Activated CD4-positive, alpha-beta T cell treated with anti-CD3 and anti-CD28 coated beads for 36 hours (primary cell): Measurements from ENCODE around the gene SPOCK1. TPM values are rescaled to one million over a fixed set of nuclear protein-coding genes. Genes with fewer than 3 reads are reported as not detected.

Source experiments
- ATAC-seq: fragments of 200-7000 bp; cut with Tn5 transposase; one replicate; pipeline ENCODE4 v1.10.0; 2021; ENCODE audit warnings: mild to moderate bottlenecking, moderate library complexity
- CTCF ChIA-PET: fragments of 350-600 bp; sonication (Branson Sonifier 250); formaldehyde crosslinking; loops from one replicate; lab custom pipeline; 2021; ENCODE audit warnings: antibody characterized with exemption; lab: Charles Lee
- POLR2A ChIA-PET: fragments of 350-600 bp; sonication (Branson Sonifier 250); formaldehyde crosslinking; loops from one replicate; lab custom pipeline; 2021; ENCODE audit warnings: antibody characterized with exemption, inconsistent platforms; lab: Charles Lee
- DNase-seq: peaks from one replicate; pipeline ENCODE4 v3.0.0-alpha.2; 2020
- H3K27ac Mint-ChIP-seq: one replicate; pipeline ENCODE4 v1.8.0; 2021; ENCODE audit warnings: mixed read lengths
- H3K27me3 Mint-ChIP-seq: one replicate; pipeline ENCODE4 v1.8.0; 2021; ENCODE audit warnings: mixed read lengths
- H3K36me3 Mint-ChIP-seq: one replicate; pipeline ENCODE4 v1.8.0; 2021; ENCODE audit warnings: low read depth, mixed read lengths
- H3K4me1 Mint-ChIP-seq: one replicate; pipeline ENCODE4 v1.8.0; 2021; ENCODE audit warnings: mixed read lengths
- H3K4me3 Mint-ChIP-seq: one replicate; pipeline ENCODE4 v1.8.0; 2021; ENCODE audit warnings: mild to moderate bottlenecking, moderate library complexity, mixed read lengths
- H3K9me3 Mint-ChIP-seq: one replicate; pipeline ENCODE4 v1.8.0; 2021; ENCODE audit warnings: low read depth, mixed read lengths
- intact Hi-C, 2 experiments: fragments of 100-400 bp; cut with DNase I in 1 of 2; cut with micrococcal nuclease in 1 of 2; formaldehyde crosslinking; loops; one replicate each; pipeline versions ENCODE4 v1.14.2 to v1.15.1; 2022 to 2024; cut with DNase I, micrococcal nuclease
- total RNA-seq, 2 experiments: library from RNA; stranded (reverse); gene quantifications; one replicate each; pipeline ENCODE4 v1.2.3, GENCODE V29; 2021

The SPOCK1 gene
- total RNA-seq, 2 experiments from 2014 or later = not detected

GRCh38 chr5:137148159-137148558, 351.0 kb downstream of the SPOCK1 start:
- H3K36me3 Mint-ChIP-seq = no peaks in the 10 kb centered on the region
- DNase-seq = no peak
- ChIA-PET CTCF (no interaction called here), POLR2A (no interaction called here)
- ATAC-seq = no peak
- intact Hi-C loops = no loop called here
- H3K4me1 Mint-ChIP-seq = no peaks in the 10 kb centered on the region
- no peak overlapping the region for H3K27ac Mint-ChIP-seq
- H3K27me3 Mint-ChIP-seq = peaks cover 12% of the 10 kb centered on the region
- no peak overlapping the region for H3K4me3 Mint-ChIP-seq
- H3K9me3 Mint-ChIP-seq = no peaks in the 10 kb centered on the region

GRCh38 chr5:137147346-137147745, 351.8 kb downstream of the SPOCK1 start:
- H3K4me3 Mint-ChIP-seq = no peak overlapping the region
- CTCF ChIA-PET = no interaction called here

GRCh38 chr5:137146402-137146890, 352.7 kb downstream of the SPOCK1 start:
- Mint-ChIP-seq H3K36me3 (no peaks in the 10 kb centered on the region), H3K4me3 (no peak overlapping the region), H3K9me3 (no peaks in the 10 kb centered on the region), H3K4me1 (no peaks in the 10 kb centered on the region), H3K27me3 (peaks cover 12% of the 10 kb centered on the region), H3K27ac (no peak overlapping the region)
- POLR2A ChIA-PET = no interaction called here
- CTCF ChIA-PET = no interaction called here
- DNase-seq (no peak), ATAC-seq (no peak)
- intact Hi-C loops = no loop called here

More at GRCh38 chr5:137147346-137147745, 351.8 kb downstream of the SPOCK1 start:
- Mint-ChIP-seq H3K4me1 (no peaks in the 10 kb centered on the region), H3K27me3 (peaks cover 12% of the 10 kb centered on the region), H3K36me3 (no peaks in the 10 kb centered on the region), H3K27ac (no peak overlapping the region), H3K9me3 (no peaks in the 10 kb centered on the region)
- POLR2A ChIA-PET = no interaction called here
- DNase-seq (no peak), ATAC-seq (no peak)
- intact Hi-C loops = no loop called here

GRCh38 chr5:137145721-137146120, 353.4 kb downstream of the SPOCK1 start:
- Mint-ChIP-seq H3K4me3 (no peak overlapping the region), H3K9me3 (no peaks in the 10 kb centered on the region), H3K4me1 (no peaks in the 10 kb centered on the region), H3K27ac (no peak overlapping the region), H3K36me3 (no peaks in the 10 kb centered on the region), H3K27me3 (peaks cover 14% of the 10 kb centered on the region)
- DNase-seq (no peak), ATAC-seq (no peak)
- CTCF ChIA-PET = interaction anchor here (0.6 kb wide), 1 partner anchor 23 kb away, joined by 4 read pairs; no protein-coding TSS in a partner anchor
- intact Hi-C loops = no loop called here
- POLR2A ChIA-PET = no interaction called here

DNA sequence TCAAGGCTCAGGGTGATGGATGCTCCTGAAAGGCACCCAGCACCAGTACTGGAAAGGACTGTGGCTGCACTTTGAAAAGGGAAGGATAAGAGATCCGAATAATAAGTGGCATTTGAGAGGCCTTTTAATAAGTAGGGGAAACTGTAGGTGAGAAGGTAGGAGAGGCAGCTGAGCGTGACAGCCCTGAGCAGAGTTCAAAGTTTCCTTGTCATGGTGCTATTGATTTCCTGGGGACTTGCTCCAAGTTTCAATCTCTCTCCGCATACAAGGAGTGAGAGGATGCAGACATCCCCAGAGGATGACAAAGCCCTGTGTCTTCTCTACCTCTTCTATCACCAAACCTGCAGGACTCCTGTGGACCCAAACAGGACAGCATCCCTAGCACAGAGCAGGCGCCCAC, 354.5 kb downstream of the SPOCK1 start:
- Mint-ChIP-seq H3K9me3 (no peaks in the 10 kb centered on the region), H3K36me3 (no peaks in the 10 kb centered on the region), H3K27me3 (peaks cover 14% of the 10 kb centered on the region), H3K4me3 (no peak overlapping the region), H3K27ac (no peak overlapping the region), H3K4me1 (no peaks in the 10 kb centered on the region)
- intact Hi-C loops = no loop called here
- CTCF ChIA-PET = interaction anchor here (0.6 kb wide), 1 partner anchor 45 kb away, joined by 3 read pairs; no protein-coding TSS in a partner anchor
- POLR2A ChIA-PET = no interaction called here
- DNase-seq = no peak
- ATAC-seq = no peak

DNA sequence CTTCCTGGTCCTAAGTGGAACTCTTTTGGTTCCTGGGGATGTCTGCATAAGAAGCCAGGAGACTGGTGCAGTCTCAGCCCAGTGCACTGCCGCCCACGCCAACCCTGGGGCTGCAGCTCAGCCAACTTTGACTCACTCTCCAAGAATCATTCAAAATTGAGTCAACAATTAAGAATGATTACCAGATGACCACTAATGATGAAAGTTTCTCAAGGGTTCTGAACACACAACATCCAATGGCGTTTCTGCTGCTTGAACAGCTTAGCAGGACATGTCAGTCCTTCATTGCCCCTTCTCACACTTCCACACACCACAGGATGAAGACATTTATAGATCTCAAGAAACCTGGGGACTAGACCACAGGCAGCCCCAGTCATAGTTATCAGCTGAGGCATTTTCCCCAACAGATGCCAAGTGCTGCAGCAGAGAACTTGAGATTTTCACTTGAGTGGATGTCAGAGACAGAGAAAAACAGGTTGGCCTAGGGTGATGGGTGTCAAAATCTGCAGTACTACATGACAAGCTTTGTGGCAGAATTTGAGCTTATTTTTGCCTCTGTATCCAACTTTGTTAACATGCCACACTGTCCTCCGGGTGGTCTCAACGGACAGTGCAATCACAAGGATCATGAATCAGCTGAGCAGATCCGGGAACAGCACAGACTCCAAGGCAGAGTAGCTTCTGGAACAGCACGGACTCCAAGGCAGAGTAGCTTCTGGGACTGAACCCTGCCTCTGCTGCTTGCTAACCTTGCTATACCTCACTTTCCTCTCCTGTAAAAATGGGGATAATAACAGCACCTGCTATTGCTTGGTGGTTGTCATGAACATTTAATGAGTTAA, 356.1 kb downstream of the SPOCK1 start:
- CTCF ChIA-PET = interaction anchor here (0.5 to 0.6 kb wide), 2 partner anchors 17 to 1679 kb away, joined by 3 to 4 read pairs; no protein-coding TSS in a partner anchor
- no peaks in the 10 kb centered on the region for H3K4me1 Mint-ChIP-seq
- H3K27ac Mint-ChIP-seq = no peak overlapping the region
- DNase-seq = no peak
- no peak for ATAC-seq
- H3K4me3 Mint-ChIP-seq = no peak overlapping the region
- no peaks in the 10 kb centered on the region for H3K36me3 Mint-ChIP-seq
- intact Hi-C loops = no loop called here
- H3K9me3 Mint-ChIP-seq = no peaks in the 10 kb centered on the region
- POLR2A ChIA-PET = no interaction called here
- H3K27me3 Mint-ChIP-seq = peaks cover 12% of the 10 kb centered on the region

GRCh38 chr5:137142346-137142745, 356.8 kb downstream of the SPOCK1 start:
- Mint-ChIP-seq H3K27me3 (peaks cover 12% of the 10 kb centered on the region), H3K9me3 (no peaks in the 10 kb centered on the region), H3K27ac (no peak overlapping the region), H3K4me1 (no peaks in the 10 kb centered on the region), H3K36me3 (no peaks in the 10 kb centered on the region), H3K4me3 (no peak overlapping the region)
- DNase-seq (no peak), ATAC-seq (no peak)
- ChIA-PET POLR2A (no interaction called here), CTCF (no interaction called here)
- intact Hi-C loops = no loop called here

DNA sequence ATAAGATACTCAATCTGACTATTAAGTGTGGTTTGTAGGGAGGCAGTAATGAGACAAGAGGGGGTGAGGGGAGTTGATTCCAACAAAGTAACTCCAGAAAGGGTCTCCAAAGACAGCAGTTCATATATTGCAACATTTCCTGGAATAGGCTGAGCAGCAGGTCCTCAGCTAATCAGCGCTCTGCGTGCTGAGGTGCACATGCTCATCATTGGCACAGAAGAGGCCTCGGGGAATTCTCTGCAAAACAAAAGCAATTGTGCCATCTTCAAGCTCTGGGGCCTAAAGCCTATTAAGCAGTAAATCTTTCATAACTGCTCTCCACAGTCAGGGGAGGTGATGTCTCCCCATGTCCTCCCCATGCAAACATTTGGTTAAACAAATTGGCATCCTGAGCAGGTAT, 357.3 kb downstream of the SPOCK1 start:
- ChIA-PET POLR2A (no interaction called here), CTCF (no interaction called here)
- ATAC-seq (no peak), DNase-seq (no peak)
- Mint-ChIP-seq H3K4me3 (no peak overlapping the region), H3K27ac (no peak overlapping the region), H3K27me3 (peaks cover 10% of the 10 kb centered on the region), H3K9me3 (no peaks in the 10 kb centered on the region), H3K4me1 (no peaks in the 10 kb centered on the region), H3K36me3 (no peaks in the 10 kb centered on the region)
- intact Hi-C loops = no loop called here

DNA sequence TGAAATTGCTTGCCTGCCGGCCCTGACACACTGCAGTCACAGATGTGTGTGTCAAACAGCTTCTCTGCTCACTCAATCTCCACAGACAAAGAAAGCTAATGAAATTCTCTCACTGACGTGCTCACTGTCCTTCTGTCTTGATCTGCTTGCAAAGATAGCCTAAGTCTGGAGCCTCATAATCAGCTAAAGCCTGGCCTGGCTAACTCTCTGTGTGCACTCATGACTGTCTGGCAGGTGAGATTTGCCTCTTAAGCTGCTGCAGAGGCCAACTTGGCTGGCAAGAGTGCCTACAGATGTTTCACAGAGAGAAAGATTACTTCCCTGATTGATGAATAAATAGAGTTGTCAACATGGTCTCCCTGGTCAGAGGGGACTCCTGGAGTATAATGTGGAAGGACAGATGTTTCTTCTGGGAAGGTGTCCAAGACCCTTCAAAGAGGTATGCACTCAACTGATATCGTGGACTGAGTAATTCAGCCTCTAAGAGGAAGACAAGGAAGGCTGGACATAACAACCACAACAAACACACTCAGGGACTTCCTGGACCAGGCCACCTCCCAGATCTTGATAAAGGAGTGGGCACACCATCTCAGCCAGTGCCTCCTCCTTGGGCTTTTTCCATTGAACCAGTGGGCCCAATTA, 362.0 kb downstream of the SPOCK1 start:
- ChIA-PET CTCF (no interaction called here), POLR2A (no interaction called here)
- H3K27ac Mint-ChIP-seq = no peak overlapping the region
- ATAC-seq = no peak
- intact Hi-C loops = no loop called here
- H3K27me3 Mint-ChIP-seq = peaks cover 6% of the 10 kb centered on the region
- no peaks in the 10 kb centered on the region for H3K36me3 Mint-ChIP-seq
- no peak overlapping the region for H3K4me3 Mint-ChIP-seq
- no peaks in the 10 kb centered on the region for H3K9me3 Mint-ChIP-seq
- no peak for DNase-seq
- no peaks in the 10 kb centered on the region for H3K4me1 Mint-ChIP-seq

GRCh38 chr5:137134920-137135532, 364.1 kb downstream of the SPOCK1 start:
- CTCF ChIA-PET = no interaction called here
- intact Hi-C loops = no loop called here
- DNase-seq (no peak), ATAC-seq (no peak)
- H3K27ac Mint-ChIP-seq = no peak overlapping the region
- H3K4me1 Mint-ChIP-seq = no peaks in the 10 kb centered on the region
- POLR2A ChIA-PET = no interaction called here
- no peaks in the 10 kb centered on the region for H3K9me3 Mint-ChIP-seq
- H3K36me3 Mint-ChIP-seq = no peaks in the 10 kb centered on the region
- no peak overlapping the region for H3K4me3 Mint-ChIP-seq
- peaks cover 2% of the 10 kb centered on the region for H3K27me3 Mint-ChIP-seq

- Mint-ChIP-seq H3K4me3 (no peak overlapping the region), H3K27ac (no peak overlapping the region), H3K36me3 (no peaks in the 10 kb centered on the region), H3K9me3 (no peaks in the 10 kb centered on the region), H3K4me1 (no peaks in the 10 kb centered on the region), H3K27me3 (peaks cover 5% of the 10 kb centered on the region)
- CTCF ChIA-PET = no interaction called here
- ATAC-seq (no peak), DNase-seq (no peak)
- intact Hi-C loops = no loop called here
- POLR2A ChIA-PET = no interaction called here
Measured at GRCh38 chr5:137129886-137130680, 369.0 kb downstream of the SPOCK1 start.
